ENCODE measurements around the gene ZMYM2.

ZMYM2 gene

GRCh38 chr13:20136781-20137703, 178.5 kb downstream of the ZMYM2 start:
- peak; percentile 16 for DNase-seq (ENCODE audit: low spot score)

GRCh38 chr13:20137875-20138274, 179.3 kb downstream of the ZMYM2 start:
- no peak for DNase-seq (ENCODE audit: low spot score)

GRCh38 chr13:20140487-20140886, 182.0 kb downstream of the ZMYM2 start:
- no peak for DNase-seq (ENCODE audit: low spot score)
